Smooth muscle cell (in vitro differentiated cells): ENCODE measurements around the gene ME2. TPM values are rescaled to one million over a fixed set of nuclear protein-coding genes. Genes with fewer than 3 reads are reported as not detected.
A peak's percentile ranks its signal among the peaks of the same experiment; 100 is the strongest.

Experiments
- DNase-seq: peaks from one replicate; lab custom pipeline; 2025; ENCODE audit not compliant: unreplicated experiment; lab: John Stamatoyannopoulos, UW
- H2AFZ ChIP-seq: fragments of 200-600 bp; sonication (generic); 2 replicates; pipeline ENCODE4 v1.6.0; 2016; ENCODE audit warnings: antibody characterized with exemption, low read depth, mild to moderate bottlenecking
- H3F3A ChIP-seq: fragments of 200-600 bp; sonication (generic); 2 replicates; pipeline ENCODE4 v1.6.0; 2017; ENCODE audit warnings: antibody characterized with exemption, low read depth
- H3K27ac ChIP-seq: fragments of 200-600 bp; sonication (generic); 2 replicates; pipeline ENCODE4 v1.5.1; 2016; ENCODE audit warnings: low read depth, mild to moderate bottlenecking
- H3K27me3 ChIP-seq: fragments of 200-600 bp; sonication (generic); 2 replicates; pipeline ENCODE4 v1.6.1; 2016; ENCODE audit warnings: low read depth, mild to moderate bottlenecking
- H3K36me3 ChIP-seq: fragments of 200-600 bp; sonication (generic); 2 replicates; pipeline ENCODE4 v1.5.1; 2016; ENCODE audit warnings: low read depth
- H3K4me1 ChIP-seq: fragments of 200-600 bp; sonication (generic); 2 replicates; pipeline ENCODE4 v1.5.1; 2016; ENCODE audit warnings: low read depth
- H3K4me2 ChIP-seq: fragments of 200-600 bp; sonication (generic); 2 replicates; pipeline ENCODE4 v1.6.0; 2016; ENCODE audit warnings: mild to moderate bottlenecking
- H3K4me3 ChIP-seq: fragments of 200-600 bp; sonication (generic); 2 replicates; pipeline ENCODE4 v1.5.1; 2016; ENCODE audit warnings: mild to moderate bottlenecking
- H3K79me2 ChIP-seq: fragments of 200-600 bp; sonication (generic); 2 replicates; pipeline ENCODE4 v1.6.0; 2016; ENCODE audit warnings: low read depth, mild to moderate bottlenecking
- H3K9ac ChIP-seq: fragments of 200-600 bp; sonication (generic); 2 replicates; pipeline ENCODE4 v1.6.0; 2016; ENCODE audit warnings: low read depth
- H3K9me3 ChIP-seq: fragments of 200-600 bp; sonication (generic); replicated peaks from 2 replicates; pipeline ENCODE4 v1.5.1; 2016; ENCODE audit warnings: low read depth
- H4K20me1 ChIP-seq: fragments of 200-600 bp; sonication (generic); 2 replicates; pipeline ENCODE4 v1.6.0; 2016; ENCODE audit warnings: low read depth
- CTCF ChIP-seq: fragments of 200-600 bp; sonication (generic); IDR thresholded peaks from 2 replicates; pipeline ENCODE4 v1.5.1; 2017; ENCODE audit warnings: borderline replicate concordance, mild to moderate bottlenecking, antibody characterized with exemption; ENCODE audit not compliant: insufficient read depth, poor library complexity, severe bottlenecking
- whole genome bisulfite sequencing: methylation state at CpG from one replicate; pipeline ENCODE4 v1.1.7; 2016; ENCODE audit warnings: low lambda C conversion rate; 5-methylcytosine and 5-hydroxymethylcytosine counted together
- polyA plus RNA-seq: library from polyadenylated mRNA; unstranded; fragments of >200 nt; fragmentation: Nextera tagmentation; extraction: Ambion mirVana; gene quantifications from 2 replicates; pipeline ENCODE4 v1.2.1, GENCODE V29; 2016
- total RNA-seq: library from RNA; depleted of rRNA; stranded (reverse); fragments of >200 nt; gene quantifications from 2 replicates; pipeline ENCODE4 v1.2.3, GENCODE V29; 2014

ME2 gene
- total and polyA plus RNA-seq, 2 experiments from 2014 or later, result 20.2 to 47.9 TPM

GRCh38 chr18:50961974-50962373 lies 83.1 kb downstream of the ME2 start:
- peaks cover 9% of the 10 kb centered on the region for H3K9me3 ChIP-seq
- no peaks in the 10 kb centered on the region for H3K27me3 ChIP-seq
- peaks cover 5% of the 10 kb centered on the region for H3F3A ChIP-seq
- no peaks in the 10 kb centered on the region for H3K36me3 ChIP-seq
- H3K4me1 ChIP-seq, result no peaks in the 10 kb centered on the region
- DNase-seq, result no peak
- no peaks in the 10 kb centered on the region for H4K20me1 ChIP-seq
- WGBS, result 72% methylated on average over 1 of the region's 1 CpG
- no peak overlapping the region for H3K9ac ChIP-seq
- H3K27ac ChIP-seq, result no peak overlapping the region
- H3K4me3 ChIP-seq, result no peak overlapping the region
- no peaks in the 10 kb centered on the region for H3K79me2 ChIP-seq
- no peak overlapping the region for H2AFZ ChIP-seq
- TF ChIP-seq CTCF, result no peak
- no peak overlapping the region for H3K4me2 ChIP-seq

- Histone ChIP-seq H3K4me2 (peak within 1 kb of the TSS; percentile 97), H3F3A (no peaks in the 10 kb centered on the region), H3K9me3 (no peaks in the 10 kb centered on the region), H3K36me3 (no peaks in the 10 kb centered on the region), H3K4me1 (peaks cover 14% of the 10 kb centered on the region), H3K79me2 (peaks cover 13% of the 10 kb centered on the region), H4K20me1 (no peaks in the 10 kb centered on the region), H2AFZ (peak within 1 kb of the TSS; percentile 87), H3K27me3 (no peaks in the 10 kb centered on the region), H3K9ac (peak within 1 kb of the TSS; percentile 91), H3K4me3 (peak within 1 kb of the TSS; percentile 73), H3K27ac (peak within 1 kb of the TSS; percentile 82)
- peak; percentile 5 for TF ChIP-seq CTCF
- peak; percentile 65 for DNase-seq
- 2% methylated on average over 70 of the region's 84 CpGs for WGBS
Observed at GRCh38 chr18:50967714-50968661, 89.1 kb downstream of the ME2 start, which contains the start of gene ELAC1. ELAC1 (plus strand) TSS chr18:50968040; CDS start chr18:50974405, 6,365 bp downstream.

- TF ChIP-seq CTCF, result no peak
- peak overlapping the region; percentile 91 for H3K9ac ChIP-seq
- no peaks in the 10 kb centered on the region for H3F3A ChIP-seq
- WGBS, result 67% methylated on average over 5 of the region's 5 CpGs
- H2AFZ ChIP-seq, result no peak overlapping the region
- no peaks in the 10 kb centered on the region for H3K36me3 ChIP-seq
- no peaks in the 10 kb centered on the region for H3K9me3 ChIP-seq
- peaks cover 14% of the 10 kb centered on the region for H3K4me1 ChIP-seq
- peaks cover 13% of the 10 kb centered on the region for H3K79me2 ChIP-seq
- peak overlapping the region; percentile 73 for H3K4me3 ChIP-seq
- H3K27ac ChIP-seq, result no peak overlapping the region
- no peak for DNase-seq
- H3K4me2 ChIP-seq, result peak overlapping the region; percentile 97
- H3K27me3 ChIP-seq, result no peaks in the 10 kb centered on the region
- H4K20me1 ChIP-seq, result no peaks in the 10 kb centered on the region
Observed at GRCh38 chr18:50969448-50969847, 90.5 kb downstream of the ME2 start.
